Measurements from ENCODE around the gene MAP3K12.
"Not testable (repeated sequence)": the region's sequence is repeated elsewhere in the genome, so short reads cannot be mapped to it uniquely, and the experiment has no call there.

The MAP3K12 gene

GRCh38 chr12:53465679-53466078 is 33.6 kb downstream of the MAP3K12 start:
- no peak for DNase-seq

DNA sequence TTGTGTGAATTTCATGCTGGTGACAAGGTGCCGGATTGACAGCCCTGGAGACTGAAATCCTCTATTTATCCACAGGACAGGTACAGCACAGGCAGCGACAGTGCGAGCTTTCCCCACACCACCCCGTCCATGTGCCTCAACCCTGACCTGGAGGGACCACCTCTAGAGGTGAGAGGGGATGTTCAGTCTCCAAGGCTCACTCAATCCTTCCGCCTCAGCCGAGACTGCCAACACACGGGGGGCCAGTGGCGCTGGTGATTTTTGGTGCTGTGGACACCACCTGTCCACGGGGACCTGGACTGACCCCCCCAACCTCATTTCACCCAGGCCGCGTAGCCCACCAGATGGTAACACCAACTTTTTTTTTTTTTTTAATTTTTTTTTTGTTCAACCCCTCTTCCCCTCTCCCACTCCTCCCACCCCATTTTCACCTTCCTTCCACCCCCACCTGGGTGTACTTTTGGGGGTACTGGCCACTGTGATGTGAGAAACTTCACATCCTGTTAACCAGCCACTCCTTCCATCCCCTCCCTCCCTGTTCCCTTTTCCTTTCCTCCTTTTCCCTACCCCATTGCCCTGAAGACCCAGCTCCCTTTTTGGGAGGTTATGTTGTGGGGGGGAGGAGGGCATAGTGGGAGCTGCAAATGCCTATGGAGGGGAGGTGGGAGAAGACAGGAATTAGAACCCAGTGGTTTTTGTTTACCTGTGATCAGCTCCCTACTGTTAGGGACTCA is 34.4 kb downstream of the MAP3K12 start:
- DNase-seq = no peak

DNA sequence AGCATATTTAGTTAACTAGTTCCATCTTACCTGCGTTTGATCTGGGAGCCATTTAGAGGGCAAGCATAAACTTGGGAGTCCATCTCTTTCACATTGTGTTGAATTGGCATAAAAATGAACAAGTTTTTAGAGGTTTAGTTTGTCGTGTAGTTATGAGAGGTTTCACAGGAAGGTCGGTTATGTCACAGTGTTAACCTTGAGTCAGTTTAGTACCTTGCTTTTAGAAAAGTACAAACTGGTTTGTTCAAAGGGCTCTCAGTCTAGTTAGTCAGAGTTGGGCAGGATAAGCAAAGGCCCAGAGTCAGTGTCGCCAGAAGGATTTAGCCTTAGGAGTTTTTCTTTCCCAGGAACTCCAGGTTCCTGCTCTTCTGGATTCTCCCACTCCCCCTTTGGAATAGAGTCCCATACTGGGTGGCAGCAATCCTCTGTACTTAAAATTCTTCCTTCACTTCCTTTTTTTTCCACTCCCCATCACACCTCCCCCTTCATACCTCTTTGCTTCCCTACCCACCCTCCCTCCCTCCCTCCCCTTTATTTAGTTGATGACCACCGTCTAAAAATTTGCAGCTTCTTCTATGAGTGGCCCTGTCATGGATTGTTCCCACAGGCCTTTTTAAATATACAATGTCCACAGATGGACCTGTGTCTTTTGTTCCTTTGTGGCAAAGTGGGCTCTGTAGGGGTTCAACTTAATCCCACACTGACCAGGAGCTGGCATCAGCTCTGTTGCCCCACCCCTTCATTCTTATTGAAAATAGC is 35.3 kb downstream of the MAP3K12 start:
- no peak for DNase-seq

- DNase-seq = no peak
These were observed 36.3 kb downstream of the MAP3K12 start for GRCh38 chr12:53462935-53463334.

DNA sequence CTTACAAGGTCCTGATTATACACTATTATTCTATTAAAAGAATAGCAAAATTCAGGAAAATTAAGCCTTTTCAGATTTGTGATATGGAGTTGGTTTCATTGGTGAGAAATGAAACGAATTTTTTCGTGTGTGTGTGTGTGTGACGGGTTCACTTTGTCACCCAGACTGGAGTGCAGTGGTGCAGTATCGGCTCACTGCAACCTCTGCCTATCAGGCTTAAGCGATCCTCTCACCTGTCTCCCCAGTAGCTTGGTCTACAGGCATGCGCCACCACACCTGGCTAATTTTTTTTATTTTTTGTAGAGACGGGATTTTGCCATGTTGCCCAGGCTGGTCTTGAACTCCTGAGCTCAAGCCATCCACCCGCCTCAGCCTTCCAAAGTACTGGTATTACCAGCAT is 37.7 kb downstream of the MAP3K12 start:
- DNase-seq = no peak

DNA sequence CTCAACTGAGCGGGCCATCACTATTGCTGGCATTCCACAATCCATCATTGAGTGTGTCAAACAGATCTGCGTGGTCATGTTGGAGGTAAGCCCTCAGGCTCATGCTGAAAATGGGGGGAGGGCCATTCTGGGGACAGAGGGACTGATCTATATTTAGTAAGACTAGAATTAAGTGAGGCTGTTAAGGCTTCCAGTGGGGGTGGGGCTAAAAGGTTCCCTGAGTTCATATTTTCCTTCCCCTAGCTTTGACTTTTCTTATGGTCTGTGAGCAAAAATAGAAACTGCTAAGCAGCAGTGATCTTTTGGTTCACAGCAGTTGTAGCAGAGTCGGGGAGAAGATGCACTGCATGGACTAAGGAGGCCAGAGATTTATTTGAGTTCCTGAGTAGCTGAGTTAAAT is 38.2 kb downstream of the MAP3K12 start:
- no peak for DNase-seq

DNA sequence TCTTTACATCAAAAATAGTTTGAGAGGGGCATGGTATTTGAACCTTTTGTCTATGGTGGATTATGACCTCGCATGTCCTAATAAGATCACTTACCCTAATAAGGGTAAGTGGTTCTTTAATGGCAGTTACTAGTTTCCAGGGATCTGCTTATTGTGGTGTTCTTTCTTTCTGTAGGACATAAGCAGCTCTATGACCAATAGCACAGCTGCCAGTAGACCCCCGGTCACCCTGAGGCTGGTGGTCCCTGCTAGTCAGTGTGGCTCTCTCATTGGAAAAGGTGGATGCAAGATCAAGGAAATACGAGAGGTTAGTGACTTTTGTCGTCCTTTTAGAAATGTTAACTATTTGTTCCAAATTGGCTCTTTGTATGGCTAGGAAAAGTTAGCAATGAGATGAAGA is 40.2 kb downstream of the MAP3K12 start:
- no peak for DNase-seq

DNA sequence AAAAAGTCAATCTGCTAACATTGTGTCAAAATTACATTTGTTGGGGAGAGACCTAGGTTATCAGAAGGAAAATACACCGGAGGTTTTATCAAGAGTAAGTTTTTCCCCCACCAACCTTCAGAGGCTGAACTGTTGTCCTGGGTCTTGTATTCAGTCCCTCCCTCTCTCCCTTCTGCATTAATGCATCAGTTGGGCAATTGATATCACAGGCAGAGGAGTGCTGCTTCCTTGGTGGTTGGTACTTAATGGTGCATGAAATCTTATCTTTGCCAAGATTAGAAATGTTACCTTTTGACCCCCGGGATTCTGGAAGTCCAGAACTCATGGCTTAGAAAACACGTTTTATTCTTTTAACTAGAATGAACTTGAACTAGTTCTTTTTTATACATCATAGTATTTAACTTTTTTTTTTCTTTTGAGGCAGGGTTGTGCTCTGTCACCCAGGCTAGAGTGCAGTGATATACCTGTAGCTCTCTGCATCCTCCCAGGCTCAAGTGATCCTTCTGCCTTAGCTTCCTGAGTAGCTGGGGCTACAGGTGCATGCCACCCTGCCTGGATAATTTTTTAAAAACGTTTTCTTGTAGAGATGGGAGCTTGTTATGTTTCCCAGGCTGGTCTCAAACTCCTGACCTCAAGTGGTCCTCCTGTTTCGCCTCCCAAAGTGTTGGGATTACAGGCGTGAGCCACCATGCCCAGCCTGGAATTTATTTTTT is 42.4 kb downstream of the MAP3K12 start:
- DNase-seq = no peak

DNA sequence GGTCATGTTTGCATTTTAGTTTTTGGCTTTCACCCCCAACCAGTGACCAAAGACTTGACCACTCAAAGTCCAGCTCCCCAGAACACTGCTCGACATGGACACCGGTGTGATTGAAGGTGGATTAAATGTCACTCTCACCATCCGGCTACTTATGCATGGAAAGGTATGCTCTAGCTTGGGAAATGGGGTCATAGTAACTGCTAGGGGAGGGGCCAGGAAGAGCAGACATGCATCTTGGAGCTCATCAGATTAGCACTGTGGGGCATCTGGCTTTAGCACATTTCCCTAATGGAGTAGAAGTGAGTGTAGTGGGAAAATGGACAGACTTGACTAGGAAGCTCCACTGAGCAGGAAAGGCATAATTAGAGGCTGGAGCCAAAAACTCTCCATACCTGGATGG is 44.6 kb downstream of the MAP3K12 start:
- peak; percentile 91 for DNase-seq

DNA sequence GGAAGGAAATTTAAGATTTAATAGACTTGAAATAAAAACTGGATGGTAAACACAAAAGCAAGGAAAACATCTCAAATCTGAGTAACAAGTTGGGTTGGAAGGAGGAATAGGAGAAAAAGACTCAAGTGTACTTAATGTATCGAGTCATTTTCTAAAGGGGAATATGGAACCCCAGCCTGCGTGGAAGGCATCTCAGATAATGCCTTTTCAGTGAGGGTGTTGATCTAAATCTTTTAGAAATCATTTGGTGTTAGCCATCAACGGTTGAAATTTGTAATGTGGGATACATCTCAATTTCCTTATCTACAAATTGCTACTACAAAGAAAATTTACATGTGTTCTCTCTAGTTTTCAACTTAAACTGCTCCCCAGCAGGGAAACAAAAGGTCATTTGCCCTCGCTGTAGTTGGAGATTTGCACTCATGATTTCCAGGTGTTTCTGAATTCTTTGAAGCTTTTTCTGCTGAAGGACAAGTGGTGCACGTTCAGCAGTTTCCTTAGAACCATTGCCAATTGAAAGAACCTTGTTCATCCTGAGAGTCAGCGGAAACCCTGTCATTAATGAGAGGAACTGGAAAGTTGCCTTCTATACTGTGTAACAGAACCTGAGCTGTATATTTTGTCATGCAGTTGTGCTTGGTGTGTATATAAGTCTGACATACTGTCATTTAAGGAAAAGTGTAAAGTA is 45.2 kb downstream of the MAP3K12 start:
- DNase-seq = no peak

- DNase-seq = peak; percentile 89
These were observed 46.8 kb downstream of the MAP3K12 start for GRCh38 chr12:53452159-53453077.

DNA sequence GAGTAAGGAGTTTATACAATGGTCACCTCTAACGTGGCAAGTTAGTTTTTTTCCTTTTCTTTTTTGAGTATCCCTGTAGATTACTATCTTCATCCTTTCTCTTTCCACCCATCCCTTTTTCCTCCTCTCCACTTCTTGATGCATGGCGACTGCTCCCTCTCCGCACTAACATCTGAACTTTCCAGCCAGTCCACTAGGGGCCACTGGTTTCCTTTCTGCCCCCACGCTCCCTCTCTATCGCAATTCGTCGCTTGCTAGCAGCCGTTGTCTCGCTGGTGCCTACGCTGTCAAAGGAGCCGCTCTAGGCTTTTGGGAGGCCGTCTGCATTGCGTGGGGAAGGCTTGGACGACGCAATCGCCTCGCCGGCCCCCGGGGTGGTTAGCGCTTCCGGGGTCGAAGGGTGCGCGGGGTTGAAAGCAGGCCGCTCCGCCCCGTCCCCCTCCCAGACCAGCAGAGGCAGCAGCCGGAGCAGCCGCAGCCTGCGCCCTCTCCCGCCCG is 47.5 kb downstream of the MAP3K12 start, which contains the start of gene PCBP2:
TSS of gene PCBP2 (plus strand) at position 442 of the 498 bp plus-strand sequence. CDS start 2,699 bp downstream, outside the sequence.
- peak; percentile 100 for DNase-seq

GRCh38 chr12:53450936-53451335 is 48.3 kb downstream of the MAP3K12 start:
- no peak for DNase-seq

DNA sequence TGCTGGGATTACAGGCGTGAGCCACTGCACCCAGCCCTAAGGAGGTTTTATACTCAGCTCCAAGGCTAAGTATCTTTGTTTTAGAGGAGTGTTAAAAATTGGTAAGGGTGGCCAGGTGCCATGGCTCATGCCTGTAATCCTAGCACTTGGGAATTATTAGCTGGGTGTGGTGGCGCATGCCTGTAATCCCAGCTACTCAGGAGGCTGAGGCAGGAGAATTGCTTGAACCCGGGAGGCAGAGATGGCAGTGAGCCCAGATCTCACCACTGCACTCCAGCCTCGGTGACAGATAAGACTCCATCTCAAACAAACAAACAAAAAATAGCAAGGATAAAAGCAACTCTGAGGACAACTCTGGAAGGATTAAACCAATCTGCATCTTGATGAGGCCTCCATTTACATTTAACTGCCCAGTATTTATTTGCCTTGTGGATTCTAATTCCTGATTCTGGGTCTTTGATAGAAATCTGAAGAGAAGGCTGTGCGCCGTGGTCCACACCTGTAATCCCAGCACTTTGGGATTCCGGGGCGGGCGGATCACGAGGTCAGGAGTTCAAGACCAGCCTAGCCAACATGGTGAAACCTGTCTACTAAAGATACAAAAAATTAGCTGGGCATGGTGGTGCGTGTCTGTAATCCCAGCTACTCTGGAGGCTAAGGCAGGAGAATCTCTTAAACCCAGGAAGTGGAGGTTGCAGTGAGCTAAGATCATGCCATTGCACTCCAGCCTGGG is 54.5 kb downstream of the MAP3K12 start:
- not testable (repeated sequence) for DNase-seq

- DNase-seq = no peak
These were observed 55.3 kb downstream of the MAP3K12 start for GRCh38 chr12:53443955-53444354.

DNA sequence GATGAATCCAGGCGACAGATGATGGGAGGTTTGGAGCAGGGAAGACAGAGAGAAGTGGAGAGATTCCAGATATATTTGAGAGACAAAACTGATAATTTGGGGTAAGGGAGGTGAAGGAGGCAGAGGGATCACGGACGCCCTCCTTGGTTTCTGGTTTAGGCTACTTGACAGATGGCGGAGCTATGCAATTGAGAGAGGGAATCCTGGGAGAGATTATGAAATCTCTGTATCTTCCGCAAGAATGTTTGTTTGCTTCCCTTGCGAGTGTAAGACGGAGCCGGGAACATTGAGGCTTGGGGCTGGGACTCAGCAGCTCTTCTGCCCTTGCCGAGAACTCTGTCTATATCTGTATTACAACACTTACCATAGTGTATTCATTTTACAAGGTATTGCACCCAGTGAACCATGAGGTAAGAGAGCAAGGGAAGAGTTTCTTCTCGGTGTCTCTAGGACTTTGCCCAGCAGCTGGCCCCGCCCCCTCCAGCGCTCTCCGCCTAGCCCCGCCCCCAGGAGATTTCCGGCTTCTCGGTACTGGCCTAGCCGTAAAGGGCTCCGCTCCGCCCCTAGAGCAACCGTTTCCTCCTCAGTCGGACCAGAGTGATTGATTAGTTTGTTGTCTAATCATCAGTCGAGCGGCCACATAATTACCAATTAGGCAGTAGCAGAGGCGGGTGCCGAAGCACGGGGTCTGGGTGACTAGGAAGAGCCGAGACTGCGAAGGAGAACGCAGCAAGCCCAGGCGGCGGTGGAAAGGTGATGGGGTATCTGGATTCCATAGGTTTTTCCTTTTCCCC is 58.0 kb downstream of the MAP3K12 start, which contains the start of gene PRR13:
TSS of gene PRR13 (plus strand) at position 695 of the 794 bp plus-strand sequence. CDS start 981 bp downstream, outside the sequence.
- DNase-seq = peak; percentile 100

DNA sequence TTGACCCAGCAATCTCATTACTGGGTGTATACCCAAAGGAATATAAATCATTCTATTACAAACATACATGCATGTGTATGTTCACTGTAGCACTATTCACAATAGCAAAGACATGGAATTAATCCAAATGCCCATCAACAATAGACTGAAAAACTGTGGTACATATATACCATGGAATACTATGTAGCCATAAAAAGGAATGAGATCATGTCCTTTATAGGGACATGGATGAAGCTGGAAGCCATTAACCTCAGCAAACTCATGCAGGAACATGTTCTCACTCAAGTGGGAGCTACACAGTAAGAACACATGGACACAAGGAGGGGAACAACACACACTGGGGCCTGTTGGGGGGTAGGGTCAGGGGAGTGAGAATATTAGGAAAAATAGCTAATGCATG is 59.7 kb downstream of the MAP3K12 start:
- DNase-seq = not testable (repeated sequence)

GRCh38 chr12:53435326-53435725 is 63.9 kb downstream of the MAP3K12 start:
- not testable (repeated sequence) for DNase-seq

GRCh38 chr12:53431187-53431586 is 68.1 kb downstream of the MAP3K12 start:
- no peak for DNase-seq

- DNase-seq = no peak
These were observed 69.1 kb downstream of the MAP3K12 start for GRCh38 chr12:53430116-53430515.
